Activated CD8-positive, alpha-beta T cell treated with anti-CD3 and anti-CD28 coated beads for 36 hours (primary cell): ENCODE results near the gene C16orf74. TPM values are rescaled to one million over a fixed set of nuclear protein-coding genes. Genes with fewer than 3 reads are reported as not detected.

ENCODE experiments used
- ATAC-seq: fragments of 200-7000 bp; cut with Tn5 transposase; one replicate; pipeline ENCODE4 v1.10.0; 2021; ENCODE audit warnings: mild to moderate bottlenecking, moderate library complexity
- CTCF ChIA-PET: fragments of 350-600 bp; sonication (Branson Sonifier 250); formaldehyde crosslinking; loops from one replicate; lab custom pipeline; 2021; ENCODE audit warnings: antibody characterized with exemption; lab: Charles Lee
- POLR2A ChIA-PET: fragments of 350-600 bp; sonication (Branson Sonifier 250); formaldehyde crosslinking; loops from one replicate; lab custom pipeline; 2021; ENCODE audit warnings: antibody characterized with exemption; lab: Charles Lee
- DNase-seq: peaks from one replicate; pipeline ENCODE4 v3.0.0-alpha.2; 2020
- H3K27ac Mint-ChIP-seq: one replicate; pipeline ENCODE4 v1.8.0; 2021; ENCODE audit warnings: mild to moderate bottlenecking, mixed read lengths
- H3K27me3 Mint-ChIP-seq: one replicate; pipeline ENCODE4 v1.8.0; 2021; ENCODE audit warnings: mixed read lengths
- H3K36me3 Mint-ChIP-seq: one replicate; pipeline ENCODE4 v1.8.0; 2021; ENCODE audit warnings: low read depth, mixed read lengths
- H3K4me1 Mint-ChIP-seq: one replicate; pipeline ENCODE4 v1.8.0; 2021; ENCODE audit warnings: low read depth, mixed read lengths
- H3K4me3 Mint-ChIP-seq: one replicate; pipeline ENCODE4 v1.8.0; 2021; ENCODE audit warnings: mild to moderate bottlenecking, moderate library complexity, mixed read lengths
- H3K9me3 Mint-ChIP-seq: one replicate; pipeline ENCODE4 v1.8.0; 2021; ENCODE audit warnings: mixed read lengths
- CTCF ChIP-seq: fragments of 200-600 bp; IDR thresholded peaks from one replicate; pipeline ENCODE4 v1.8.0; 2022; ENCODE audit warnings: antibody characterized with exemption, mild to moderate bottlenecking
- intact Hi-C: fragments of 100-400 bp; cut with micrococcal nuclease; formaldehyde crosslinking; loops from one replicate; pipeline ENCODE4 v1.10.0; 2022
- total RNA-seq, 2 experiments: library from RNA; stranded (reverse); gene quantifications; one replicate each; pipeline ENCODE4 v1.2.3, GENCODE V29; 2021

The C16orf74 gene
- total RNA-seq, 2 experiments from 2014 or later = 1.1 to 1.4 TPM

- no peak for ATAC-seq
- Mint-ChIP-seq H3K27ac (peak overlapping the region; percentile 28), H3K27me3 (no peaks in the 10 kb centered on the region), H3K9me3 (no peaks in the 10 kb centered on the region), H3K4me3 (no peak overlapping the region), H3K36me3 (peaks cover 34% of the 10 kb centered on the region), H3K4me1 (peaks cover 6% of the 10 kb centered on the region)
- POLR2A ChIA-PET = no interaction called here
- intact Hi-C loops = no loop called here
- DNase-seq = no peak
- TF ChIP-seq CTCF = no peak
- CTCF ChIA-PET = interaction anchor here (1.0 to 1.4 kb wide), 3 partner anchors 10 to 41 kb away, joined by 3 read pairs; no protein-coding TSS in a partner anchor
These were observed 73.4 kb downstream of the C16orf74 start for GRCh38 chr16:85677383-85677967.

GRCh38 chr16:85676466-85676865, 74.4 kb downstream of the C16orf74 start:
- H3K27me3 Mint-ChIP-seq = no peaks in the 10 kb centered on the region
- no peak overlapping the region for H3K4me3 Mint-ChIP-seq
- DNase-seq = no peak
- POLR2A ChIA-PET = no interaction called here
- no peaks in the 10 kb centered on the region for H3K9me3 Mint-ChIP-seq
- H3K4me1 Mint-ChIP-seq = peaks cover 6% of the 10 kb centered on the region
- no peak for ATAC-seq
- peaks cover 40% of the 10 kb centered on the region for H3K36me3 Mint-ChIP-seq
- H3K27ac Mint-ChIP-seq = no peak overlapping the region
- intact Hi-C loops = no loop called here
- CTCF ChIA-PET = interaction anchor here (1.1 to 2.1 kb wide), 4 partner anchors 13 to 60 kb away, joined by 3 to 5 read pairs (median 4); partner anchors contain the start of gene GINS2
- no peak for TF ChIP-seq CTCF

- DNase-seq (no peak), ATAC-seq (no peak)
- peaks cover 6% of the 10 kb centered on the region for H3K4me1 Mint-ChIP-seq
- ChIA-PET POLR2A (interaction anchor here (1.7 kb wide), 1 partner anchor 9 kb away, joined by 6 read pairs; no protein-coding TSS in a partner anchor), CTCF (interaction anchor here (0.8 to 2.1 kb wide), 7 partner anchors 14 to 313 kb away, joined by 3 to 5 read pairs (median 3); partner anchors contain the start of gene GINS2)
- H3K9me3 Mint-ChIP-seq = no peaks in the 10 kb centered on the region
- H3K27ac Mint-ChIP-seq = peak overlapping the region; percentile 23
- no peak overlapping the region for H3K4me3 Mint-ChIP-seq
- intact Hi-C loops = no loop called here
- peaks cover 39% of the 10 kb centered on the region for H3K36me3 Mint-ChIP-seq
- no peaks in the 10 kb centered on the region for H3K27me3 Mint-ChIP-seq
- TF ChIP-seq CTCF = no peak
These were observed 75.5 kb downstream of the C16orf74 start for GRCh38 chr16:85675251-85675874.

- H3K36me3 Mint-ChIP-seq = peaks cover 43% of the 10 kb centered on the region
- H3K4me3 Mint-ChIP-seq = no peak overlapping the region
- intact Hi-C loops = loop anchor here (5.0 kb wide), 1 partner anchor 42 kb away; no protein-coding TSS in a partner anchor
- peaks cover 6% of the 10 kb centered on the region for H3K4me1 Mint-ChIP-seq
- ATAC-seq (no peak), DNase-seq (no peak)
- CTCF ChIA-PET = interaction anchor here (0.8 to 4.2 kb wide), 8 partner anchors 14 to 313 kb away, joined by 3 to 18 read pairs (median 4); partner anchors contain the start of gene GINS2
- no peaks in the 10 kb centered on the region for H3K9me3 Mint-ChIP-seq
- peak overlapping the region; percentile 78 for H3K27ac Mint-ChIP-seq
- TF ChIP-seq CTCF = no peak
- POLR2A ChIA-PET = interaction anchor here (1.7 kb wide), 1 partner anchor 9 kb away, joined by 6 read pairs; no protein-coding TSS in a partner anchor
- no peaks in the 10 kb centered on the region for H3K27me3 Mint-ChIP-seq
These were observed 76.1 kb downstream of the C16orf74 start for GRCh38 chr16:85674828-85675227.

GRCh38 chr16:85674418-85674755, 76.5 kb downstream of the C16orf74 start:
- intact Hi-C loops = loop anchor here (5.0 kb wide), 1 partner anchor 43 kb away; no protein-coding TSS in a partner anchor

More at GRCh38 chr16:85674418-85674755, 76.5 kb downstream of the C16orf74 start:
- Mint-ChIP-seq H3K4me1 (peaks cover 6% of the 10 kb centered on the region), H3K27ac (no peak overlapping the region), H3K4me3 (no peak overlapping the region), H3K27me3 (no peaks in the 10 kb centered on the region), H3K9me3 (no peaks in the 10 kb centered on the region), H3K36me3 (peaks cover 42% of the 10 kb centered on the region)
- POLR2A ChIA-PET = interaction anchor here (1.3 to 1.7 kb wide), 3 partner anchors 9 to 41 kb away, joined by 3 to 6 read pairs (median 6); no protein-coding TSS in a partner anchor
- no peak for DNase-seq
- CTCF ChIA-PET = interaction anchor here (0.8 to 4.2 kb wide), 5 partner anchors 15 to 314 kb away, joined by 3 to 18 read pairs (median 3); no protein-coding TSS in a partner anchor
- no peak for TF ChIP-seq CTCF
- ATAC-seq = no peak
